GM21381 (cell line): ENCODE results near the gene HSPBAP1.

Experiments
- ATAC-seq: cut with Tn5 transposase; IDR thresholded peaks from one replicate; pipeline ENCODE4 v1.9.1; 2021; ENCODE audit warnings: mild to moderate bottlenecking, moderate library complexity; ENCODE audit not compliant: unreplicated experiment

The HSPBAP1 gene

GRCh38 chr3:122690096-122690495, 103.5 kb downstream of the HSPBAP1 start:
- ATAC-seq: no peak
